Neural cell (in vitro differentiated cells): ENCODE measurements around the gene NOG. TPM values are rescaled to one million over a fixed set of nuclear protein-coding genes. Genes with fewer than 3 reads are reported as not detected.

Source experiments
- H2AFZ ChIP-seq: fragments of 200-600, 300-800 bp; sonication (generic), shearing (Covaris generic); 2 replicates; pipeline ENCODE4 v1.6.0; 2014; ENCODE audit warnings: low read depth, mild to moderate bottlenecking, antibody characterized with exemption, low read length, moderate library complexity
- H3F3A ChIP-seq: fragments of 200-600 bp; shearing (Covaris generic); 2 replicates; pipeline ENCODE4 v1.6.1; 2016; ENCODE audit warnings: mild to moderate bottlenecking, moderate library complexity, mixed read lengths, antibody characterized with exemption, low read length; ENCODE audit not compliant: insufficient read depth, poor library complexity, severe bottlenecking
- H3K27ac ChIP-seq: fragments of 200-600, 300-800 bp; sonication (generic), shearing (Covaris generic); 2 replicates; pipeline ENCODE4 v1.5.1; 2014; ENCODE audit warnings: mild to moderate bottlenecking, low read length, moderate library complexity
- H3K27me3 ChIP-seq: fragments of 300-800, 200-600 bp; sonication (generic), shearing (Covaris generic); 2 replicates; pipeline ENCODE4 v1.6.0; 2014; ENCODE audit warnings: mild to moderate bottlenecking, low read depth, low read length, moderate library complexity; ENCODE audit not compliant: insufficient read depth
- H3K36me3 ChIP-seq: fragments of 300-800, 200-600 bp; sonication (generic), shearing (Covaris generic); 2 replicates; pipeline ENCODE4 v1.5.1; 2014; ENCODE audit warnings: mild to moderate bottlenecking, antibody characterized with exemption, low read length, moderate library complexity; ENCODE audit not compliant: insufficient read depth
- H3K4me2 ChIP-seq: fragments of 300-800, 200-600 bp; sonication (generic), shearing (Covaris generic); 2 replicates; pipeline ENCODE4 v1.6.0; 2014; ENCODE audit warnings: mild to moderate bottlenecking, low read length
- H3K4me3 ChIP-seq: fragments of 300-800, 200-600 bp; sonication (generic), shearing (Covaris generic); 2 replicates; pipeline ENCODE4 v1.5.1; 2014; ENCODE audit warnings: mild to moderate bottlenecking, low read length, moderate library complexity
- H3K79me2 ChIP-seq: fragments of 200-600 bp; shearing (Covaris generic); replicated peaks from 2 replicates; pipeline ENCODE4 v1.6.0; 2014; ENCODE audit warnings: mild to moderate bottlenecking, low read length, moderate library complexity; ENCODE audit not compliant: insufficient read depth
- H3K9ac ChIP-seq: fragments of 300-800, 200-600 bp; sonication (generic), shearing (Covaris generic); 2 replicates; pipeline ENCODE4 v1.6.1; 2016; ENCODE audit warnings: mild to moderate bottlenecking, low read length, mixed read lengths
- H3K9me2 ChIP-seq: fragments of 200-600 bp; shearing (Covaris generic); 2 replicates; pipeline ENCODE4 v1.6.1; 2016; ENCODE audit warnings: mild to moderate bottlenecking, low read length, mixed read lengths; ENCODE audit not compliant: insufficient read depth
- H3K9me3 ChIP-seq: fragments of 200-600, 300-800 bp; sonication (generic), shearing (Covaris generic); 2 replicates; pipeline ENCODE4 v1.6.1; 2016; ENCODE audit warnings: mild to moderate bottlenecking, mixed run types, low read length, moderate library complexity, mixed read lengths
- H4K20me1 ChIP-seq: fragments of 200-600 bp; shearing (Covaris generic); 2 replicates; pipeline ENCODE4 v1.6.1; 2016; ENCODE audit warnings: mild to moderate bottlenecking, mixed run types; ENCODE audit not compliant: insufficient read depth
- CTCF ChIP-seq: fragments of 450-650 bp; IDR thresholded peaks from 2 replicates; pipeline ENCODE4 v1.5.1; 2014; ENCODE audit warnings: antibody characterized with exemption, mild to moderate bottlenecking, moderate library complexity; ENCODE audit not compliant: poor library complexity, severe bottlenecking
- EP300 ChIP-seq: fragments of 450-650 bp; conservative IDR thresholded peaks from 2 replicates; pipeline ENCODE4 v1.6.1; 2014; ENCODE audit warnings: antibody characterized with exemption, mild to moderate bottlenecking, moderate library complexity; ENCODE audit not compliant: poor library complexity, severe bottlenecking
- EZH2 ChIP-seq: fragments of 200-600, 300-800 bp; shearing (Covaris generic), sonication (generic); IDR thresholded peaks from 2 replicates; pipeline ENCODE4 v1.6.1; 2014; ENCODE audit warnings: antibody characterized with exemption, low read length, borderline replicate concordance, mild to moderate bottlenecking; ENCODE audit not compliant: insufficient read depth, poor library complexity, severe bottlenecking
- MXI1 ChIP-seq: fragments of 450-650 bp; conservative IDR thresholded peaks from 2 replicates; pipeline ENCODE4 v1.6.1; 2014; ENCODE audit warnings: antibody characterized with exemption, mild to moderate bottlenecking; ENCODE audit not compliant: poor library complexity, severe bottlenecking
- POLR2AphosphoS5 ChIP-seq: IDR thresholded peaks from 2 replicates; pipeline ENCODE4 v1.6.1; 2012
- RAD21 ChIP-seq: fragments of 450-650 bp; conservative IDR thresholded peaks from 2 replicates; pipeline ENCODE4 v1.6.1; 2014; ENCODE audit warnings: antibody characterized with exemption, mild to moderate bottlenecking, moderate library complexity
- REST ChIP-seq: IDR thresholded peaks from 2 replicates; pipeline ENCODE4 v1.6.1; 2012; ENCODE audit warnings: borderline replicate concordance
- SMC3 ChIP-seq: fragments of 450-650 bp; conservative IDR thresholded peaks from 2 replicates; pipeline ENCODE4 v1.6.1; 2014; ENCODE audit warnings: antibody characterized with exemption, mild to moderate bottlenecking, moderate library complexity; ENCODE audit not compliant: poor library complexity
- TAF1 ChIP-seq: IDR thresholded peaks from 2 replicates; pipeline ENCODE4 v1.6.1; 2012; ENCODE audit warnings: low read depth
- polyA plus RNA-seq: library from polyadenylated mRNA; depleted of rRNA; stranded (reverse); fragments of >200 nt; gene quantifications from 2 replicates; pipeline ENCODE4 v1.2.3, GENCODE V29; 2014

NOG gene
- polyA plus RNA-seq, 1 donor from 2014 or later = 0.82 TPM

GRCh38 chr17:56623383-56623782, 29.9 kb downstream of the NOG start:
- Histone ChIP-seq H3K9me3 (no peaks in the 10 kb centered on the region), H3K9ac (no peak overlapping the region), H3K36me3 (no peaks in the 10 kb centered on the region), H3K4me2 (no peak overlapping the region), H4K20me1 (no peaks in the 10 kb centered on the region), H3K4me3 (no peak overlapping the region), H3K27me3 (no peaks in the 10 kb centered on the region), H3K9me2 (no peaks in the 10 kb centered on the region), H2AFZ (no peak overlapping the region), H3K27ac (no peak overlapping the region), H3F3A (no peaks in the 10 kb centered on the region), H3K79me2 (no peaks in the 10 kb centered on the region)
- TF ChIP-seq EZH2 = no peak

DNA sequence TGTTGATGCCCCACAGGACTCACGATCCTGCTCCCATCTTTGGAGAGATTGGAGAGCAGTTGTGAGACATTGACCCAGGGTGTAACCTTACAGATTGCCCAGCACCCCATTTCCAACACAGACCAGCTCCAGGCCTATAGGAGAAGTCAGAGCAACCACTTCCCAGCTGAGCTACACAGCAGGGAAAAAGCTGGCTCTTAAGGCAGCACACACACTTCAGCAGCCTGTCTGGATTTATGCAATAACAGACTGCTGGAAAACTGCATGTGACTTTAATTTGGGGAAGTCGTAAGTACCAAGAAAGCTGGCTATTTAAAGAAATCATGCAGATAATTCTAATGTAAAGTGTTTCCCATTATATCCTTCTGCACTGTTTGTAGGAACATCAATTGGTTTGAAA, 30.8 kb downstream of the NOG start:
- TF ChIP-seq SMC3 (no peak), TAF1 (no peak)
- H3K79me2 ChIP-seq = no peaks in the 10 kb centered on the region
- no peak overlapping the region for H3K4me2 ChIP-seq
- H3K27me3 ChIP-seq = no peaks in the 10 kb centered on the region
- no peak overlapping the region for H2AFZ ChIP-seq
- H3K9me3 ChIP-seq = no peaks in the 10 kb centered on the region
- H3K36me3 ChIP-seq = no peaks in the 10 kb centered on the region
- no peak overlapping the region for H3K9ac ChIP-seq
- H3K4me3 ChIP-seq = no peak overlapping the region
- H4K20me1 ChIP-seq = no peaks in the 10 kb centered on the region
- H3K27ac ChIP-seq = no peak overlapping the region
- no peaks in the 10 kb centered on the region for H3F3A ChIP-seq
- no peaks in the 10 kb centered on the region for H3K9me2 ChIP-seq

DNA sequence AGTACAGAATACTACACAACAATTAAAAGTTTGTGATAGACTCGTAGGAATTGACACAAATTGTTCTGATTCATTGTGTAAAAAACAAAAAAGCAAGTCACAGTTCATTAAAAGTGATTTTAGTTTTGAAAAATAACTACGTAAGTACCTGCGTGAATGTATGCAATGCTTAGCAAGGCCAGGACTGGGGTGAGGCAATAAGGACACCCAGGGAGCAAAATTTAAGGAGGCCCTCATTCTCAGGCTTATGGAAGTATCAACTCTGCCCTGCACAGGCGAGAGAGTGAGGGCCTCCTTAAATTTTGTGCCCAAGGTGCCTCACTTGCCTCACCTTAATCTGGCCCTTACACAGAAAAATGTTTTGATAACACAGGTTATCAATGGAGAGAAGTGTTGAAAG, 31.4 kb downstream of the NOG start:
- no peaks in the 10 kb centered on the region for H3F3A ChIP-seq
- H3K9me3 ChIP-seq = no peaks in the 10 kb centered on the region
- no peaks in the 10 kb centered on the region for H4K20me1 ChIP-seq
- no peak overlapping the region for H2AFZ ChIP-seq
- no peak overlapping the region for H3K4me3 ChIP-seq
- no peaks in the 10 kb centered on the region for H3K27me3 ChIP-seq
- H3K9ac ChIP-seq = no peak overlapping the region
- H3K27ac ChIP-seq = no peak overlapping the region
- H3K9me2 ChIP-seq = no peaks in the 10 kb centered on the region
- no peak overlapping the region for H3K4me2 ChIP-seq
- TF ChIP-seq TAF1 = no peak
- TF ChIP-seq CTCF = no peak
- TF ChIP-seq RAD21 = no peak
- TF ChIP-seq MXI1 = no peak
- no peak for TF ChIP-seq EZH2
- no peak for TF ChIP-seq REST
- no peak for TF ChIP-seq EP300
- TF ChIP-seq SMC3 = no peak
- no peak for TF ChIP-seq POLR2AphosphoS5
- H3K79me2 ChIP-seq = no peaks in the 10 kb centered on the region
- H3K36me3 ChIP-seq = no peaks in the 10 kb centered on the region
